A549 (cell line): ENCODE data around the gene BCL2L12. TPM values are rescaled to one million over a fixed set of nuclear protein-coding genes. Genes with fewer than 3 reads are reported as not detected.

Source experiments
- ATAC-seq, 2 experiments: fragments of 200-7000 bp in 1 of 2; fragments of >200 bp in 1 of 2; cut with Nextera tagmentation in 1 of 2; cut with Tn5 transposase in 1 of 2; 3 replicates each; pipeline versions ENCODE4 v1.8.0 to v1.9.1; 2018 to 2020; ENCODE audit warnings: mild to moderate bottlenecking in 1 of 2, moderate library complexity in 1 of 2
- CTCF ChIA-PET: fragments of 300-600 bp; sonication (Branson Sonifier 250); formaldehyde crosslinking; extraction: SDS; loops from one replicate; lab custom pipeline; 2021; ENCODE audit warnings: antibody characterized with exemption, inconsistent platforms; lab: Yijun Ruan, JAX
- POLR2A ChIA-PET: fragments of 350-600 bp; formaldehyde crosslinking; extraction: SDS; loops from one replicate; lab custom pipeline; 2021; ENCODE audit warnings: antibody characterized with exemption, inconsistent platforms; lab: Yijun Ruan, JAX
- DNase-seq, 2 experiments: peaks; one replicate each; pipeline versions ENCODE4 v3.0.0 to v3.0.0-alpha.2; 2011 to 2016; ENCODE audit warnings: low read depth in 1 of 2, low spot score in 1 of 2
- FAIRE-seq: peaks from 2 replicates; lab custom pipeline; 2011; peaks lifted over from hg19 to GRCh38; lab: Jason Lieb, UNC
- H3K27ac ChIP-seq, 2 experiments: fragments of >200 bp; sonication (Bioruptor Twin); formaldehyde crosslinking; 3 replicates each; pipeline ENCODE4 v1.5.1; 2016 to 2017
- H3K4me1 ChIP-seq: fragments of >200 bp; sonication (Bioruptor Twin); formaldehyde crosslinking; 3 replicates; pipeline ENCODE4 v1.6.1; 2016
- H3K4me2 ChIP-seq: fragments of >200 bp; sonication (Bioruptor Twin); formaldehyde crosslinking; 3 replicates; pipeline ENCODE4 v1.6.1; 2016
- H3K4me3 ChIP-seq: fragments of >200 bp; sonication (Bioruptor Twin); formaldehyde crosslinking; 3 replicates; pipeline ENCODE4 v1.5.1; 2016
- H3K9me3 ChIP-seq: fragments of >200 bp; sonication (Bioruptor Twin); formaldehyde crosslinking; 3 replicates; pipeline ENCODE4 v1.6.1; 2016
- ATOH8 ChIP-seq: fragments of 250-450 bp; sonication (Bioruptor Pico); IDR thresholded peaks from 2 replicates; pipeline ENCODE4 v1.5.0; 2020; ENCODE audit warnings: low read depth, mild to moderate bottlenecking, moderate library complexity
- EHMT2 ChIP-seq: fragments of 200-600 bp; sonication (generic); IDR thresholded peaks from 2 replicates; pipeline ENCODE4 v1.6.1; 2016; ENCODE audit warnings: antibody characterized with exemption, low read depth, mild to moderate bottlenecking, moderate library complexity
- ELK1 ChIP-seq: fragments of 150-350 bp; IDR thresholded peaks from 2 replicates; pipeline ENCODE4 v1.6.1; 2014; ENCODE audit warnings: low read depth, mild to moderate bottlenecking, low read length
- FOSL2 ChIP-seq, 2 experiments: fragments of 450-650 bp in 1 of 2; fragments of >200 bp in 1 of 2; sonication (Bioruptor Twin) in 1 of 2; formaldehyde crosslinking; IDR thresholded peaks; 2 replicates each; pipeline versions ENCODE4 v1.5.0 to v1.6.1; 2016 to 2020; ENCODE audit warnings: mild to moderate bottlenecking in 1 of 2, moderate library complexity in 1 of 2
- FOXS1 ChIP-seq: fragments of 250-450 bp; sonication (Bioruptor Pico); IDR thresholded peaks from 2 replicates; pipeline ENCODE4 v1.5.0; 2020; ENCODE audit warnings: mild to moderate bottlenecking, moderate library complexity
- GATA3 ChIP-seq: IDR thresholded peaks from 2 replicates; pipeline ENCODE4 v1.6.1; 2012; ENCODE audit warnings: borderline replicate concordance
- HOXB5 ChIP-seq: fragments of 250-450 bp; sonication (Bioruptor Pico); IDR thresholded peaks from 2 replicates; pipeline ENCODE4 v1.5.0; 2020; ENCODE audit warnings: mild to moderate bottlenecking, moderate library complexity
- JUN ChIP-seq, 2 experiments: fragments of >200 bp; sonication (Bioruptor Twin); formaldehyde crosslinking; IDR thresholded peaks; 2 replicates in 1 of 2; 3 replicates in 1 of 2; pipeline ENCODE4 v1.6.1; 2016 to 2017
- MAFK ChIP-seq: fragments of 450-650 bp; IDR thresholded peaks from 2 replicates; pipeline ENCODE4 v1.6.1; 2014; ENCODE audit not compliant: partially characterized antibody
- MAX ChIP-seq: IDR thresholded peaks from 2 replicates; pipeline ENCODE4 v1.6.1; 2012
- RCOR1 ChIP-seq: fragments of 150-350 bp; IDR thresholded peaks from 2 replicates; pipeline ENCODE4 v1.6.1; 2014; ENCODE audit warnings: antibody characterized with exemption, low read length, low read depth
- REST ChIP-seq: fragments of 200-600 bp; sonication (generic); IDR thresholded peaks from 2 replicates; pipeline ENCODE4 v1.6.1; 2016; ENCODE audit warnings: antibody characterized with exemption, mild to moderate bottlenecking, moderate library complexity
- RFX5 ChIP-seq: fragments of 450-650 bp; IDR thresholded peaks from 2 replicates; pipeline ENCODE4 v1.7.1; 2014; ENCODE audit warnings: antibody characterized with exemption, mild to moderate bottlenecking, moderate library complexity
- SREBF2 ChIP-seq: fragments of 450-650 bp; IDR thresholded peaks from 2 replicates; pipeline ENCODE4 v1.6.1; 2014; ENCODE audit warnings: mild to moderate bottlenecking, moderate library complexity
- TFCP2L1 ChIP-seq: fragments of 250-450 bp; sonication (Bioruptor Pico); IDR thresholded peaks from 2 replicates; pipeline ENCODE4 v1.5.0; 2021; ENCODE audit warnings: mild to moderate bottlenecking
- TP53 ChIP-seq: fragments of 250-450 bp; sonication (Bioruptor Pico); IDR thresholded peaks from 2 replicates; pipeline ENCODE4 v1.5.0; 2021; ENCODE audit warnings: mild to moderate bottlenecking, moderate library complexity
- ZFP36 ChIP-seq: fragments of 450-650 bp; IDR thresholded peaks from 2 replicates; pipeline ENCODE4 v1.6.1; 2014; ENCODE audit warnings: borderline replicate concordance; ENCODE audit not compliant: partially characterized antibody
- ZNF302 ChIP-seq: fragments of 250-450 bp; sonication (Bioruptor Pico); IDR thresholded peaks from 2 replicates; pipeline ENCODE4 v1.9.0; 2021; ENCODE audit warnings: inconsistent platforms, mild to moderate bottlenecking, moderate library complexity
- WGBS: methylation state at CpG from one replicate; pipeline ENCODE4 v1.1.6; 2017; ENCODE audit errors: missing lambda C conversion rate; 5-methylcytosine and 5-hydroxymethylcytosine counted together
- polyA plus RNA-seq, 4 experiments: library from polyadenylated mRNA; depleted of rRNA in 3 of 4; stranded (reverse); fragments of >200 nt; fragmentation: RNase III in 1 of 4; extraction: RNeasy Plus Mini Kit Qiagen cat#74134 plus additional on column Dnase treatment in 1 of 4; gene quantifications; 2 replicates in 3 of 4; 3 replicates in 1 of 4; pipeline ENCODE4 v1.2.3, GENCODE V29; 2011 to 2017

The BCL2L12 gene
- polyA plus RNA-seq, 2 of the 4 experiments (the other 2 are of a cell fraction), result 26.6 to 53.0 TPM

GRCh38 chr19:49705919-49706318 lies 40.2 kb downstream of the BCL2L12 start:
- FAIRE-seq, result no peak
- DNase-seq, result no peak
- Histone ChIP-seq H3K9me3 (no peaks in the 10 kb centered on the region), H3K4me2 (no peak overlapping the region), H3K4me3 (no peak overlapping the region), H3K4me1 (peaks cover 6% of the 10 kb centered on the region; the same call in 1 of the 3 replicates)
- POLR2A ChIA-PET, result no interaction called here
- no peak for TF ChIP-seq ZFP36
- no peak for TF ChIP-seq SREBF2
- no peak for TF ChIP-seq RFX5
- no peak for TF ChIP-seq ZNF302 (CRISPR knock-in tag)
- no peak for TF ChIP-seq GATA3
- no peak for TF ChIP-seq REST
- no peak for TF ChIP-seq HOXB5
- TF ChIP-seq, all 56 proteins: peak for 0
- ATAC-seq, result no peak
- CTCF ChIA-PET, result interaction anchor here (5.9 kb wide), 1 partner anchor 11 kb away, joined by 29 read pairs; no protein-coding TSS in a partner anchor
- 79% methylated on average over 12 of the region's 16 CpGs for WGBS
- no peak overlapping the region for H3K27ac ChIP-seq

- TF ChIP-seq FOSL2 (IDR thresholded peaks at IDR 0.05), result no peak
- TF ChIP-seq FOSL2 (CRISPR knock-in tag; IDR thresholded peaks at IDR 0.05), result peak; percentile 75
- peak; percentile 56 for TF ChIP-seq MAX
- peak; percentile 76; the same call in 1 of the 2 replicates for TF ChIP-seq EHMT2
- TF ChIP-seq ELK1, result no peak
- no peak for TF ChIP-seq TFCP2L1 (CRISPR knock-in tag)
- ATAC-seq, result peak in 1 of 2 experiments; percentile 21; a peak in 2 of 6 replicates
- peak overlapping the region in 1 of 2 experiments; percentile 46; a peak in 2 of 6 replicates for H3K27ac ChIP-seq
Measured at GRCh38 chr19:49710372-49710951, 44.7 kb downstream of the BCL2L12 start.

GRCh38 chr19:49712397-49712859 lies 46.7 kb downstream of the BCL2L12 start:
- DNase-seq (peak; percentile 86 to 96), FAIRE-seq (no peak), ATAC-seq (peak; percentile 80 to 87)
- POLR2A ChIA-PET, result interaction anchor here (1.0 kb wide), 1 partner anchor 54 kb away, joined by 4 read pairs; the partner anchor contains the start of gene AP2A1
- Histone ChIP-seq H3K27ac (peak overlapping the region; percentile 77 to 81), H3K9me3 (no peaks in the 10 kb centered on the region), H3K4me3 (peak overlapping the region; percentile 47), H3K4me2 (peak overlapping the region; percentile 93), H3K4me1 (peaks cover 9% of the 10 kb centered on the region; the same call in 2 of the 3 replicates)
- WGBS, result 17% methylated on average over 20 of the region's 20 CpGs
- CTCF ChIA-PET, result interaction anchor here (0.6 to 1.9 kb wide), 7 partner anchors 8 to 202 kb away, joined by 3 to 8 read pairs (median 4); partner anchors contain the start of gene RCN3
- TF ChIP-seq HOXB5 (no peak), ATOH8 (CRISPR knock-in tag) (no peak), TP53 (CRISPR knock-in tag) (no peak), FOXS1 (no peak), RCOR1 (no peak), SREBF2 (no peak), FOSL2 (IDR thresholded peaks at IDR 0.05) (no peak), FOSL2 (CRISPR knock-in tag; IDR thresholded peaks at IDR 0.05) (0 out of 2 replicates have a peak, but pooled peaks have one; percentile 3), MAFK (peak; percentile 61), JUN (IDR thresholded peaks at IDR 0.05) (peak in 1 of 2 experiments; percentile 15; a peak in 1 of 5 replicates)

More at GRCh38 chr19:49710372-49710951, 44.7 kb downstream of the BCL2L12 start:
- peaks cover 9% of the 10 kb centered on the region; the same call in 2 of the 3 replicates for H3K4me1 ChIP-seq
- ChIA-PET POLR2A (no interaction called here), CTCF (interaction anchor here (0.7 to 2.2 kb wide), 5 partner anchors 11 to 135 kb away, joined by 3 to 9 read pairs (median 3); no protein-coding TSS in a partner anchor)
- no peak overlapping the region for H3K4me3 ChIP-seq
- no peak overlapping the region for H3K4me2 ChIP-seq
- H3K9me3 ChIP-seq, result no peaks in the 10 kb centered on the region
- no peak for FAIRE-seq
- peak in 1 of 2 experiments; percentile 67 for DNase-seq
- 66% methylated on average over 18 of the region's 20 CpGs for WGBS
